Body of pancreas (tissue), 4 donors: ENCODE measurements around the gene S1PR5. TPM values are rescaled to one million over a fixed set of nuclear protein-coding genes. Genes with fewer than 3 reads are reported as not detected.
"Not testable (repeated sequence)": the region's sequence is repeated elsewhere in the genome, so short reads cannot be mapped to it uniquely, and the experiment has no call there.

Experiments used
- ATAC-seq: fragments of 150-250 bp; one replicate; pipeline ENCODE4 v1.9.1; 2016
- DNase-seq, 4 donors: peaks; one replicate each; pipeline ENCODE4 v3.0.0-alpha.2; 2019
- H3K27ac ChIP-seq, 4 donors: fragments of 200-600 bp; sonication (generic); 1 replicate in 3 of 4; 2 replicates in 1 of 4; pipeline versions ENCODE4 v1.5.1 to v1.6.1; 2016 to 2019; ENCODE audit warnings: mild to moderate bottlenecking in 1 of 4, mixed read lengths in 1 of 4, moderate library complexity in 1 of 4
- H3K27me3 ChIP-seq, 2 donors: fragments of 200-600 bp; sonication (generic); one replicate each; pipeline ENCODE4 v1.6.0; 2016; ENCODE audit warnings: mild to moderate bottlenecking in 1 of 2
- H3K36me3 ChIP-seq, 2 donors: fragments of 200-600 bp; sonication (generic); replicated peaks in 1 of 2; 2 replicates each; pipeline ENCODE4 v1.5.1; 2016; ENCODE audit warnings: low read depth in 2 of 2; ENCODE audit not compliant: insufficient read depth in 1 of 2
- H3K4me1 ChIP-seq: fragments of 200-600 bp; sonication (generic); one replicate; pipeline ENCODE4 v1.6.0; 2016
- H3K4me3 ChIP-seq, 2 donors: fragments of 200-600 bp; sonication (generic); 1 replicate in 1 of 2; 2 replicates in 1 of 2; pipeline ENCODE4 v1.5.1; 2016 to 2019
- H3K9me3 ChIP-seq, 3 donors: fragments of 200-600 bp; sonication (generic); 1 replicate in 2 of 3; 2 replicates in 1 of 3; pipeline ENCODE4 v1.5.1; 2016
- CTCF ChIP-seq, 7 experiments: fragments of 450-650 bp in 4 of 7; fragments of 200-600 bp in 3 of 7; sonication (generic) in 3 of 7; IDR thresholded peaks; one replicate each; pipeline ENCODE4 v1.5.1; 2016 to 2019; ENCODE audit warnings: antibody characterized with exemption in 7 of 7
- POLR2A ChIP-seq, 3 donors: fragments of 450-650 bp; IDR thresholded peaks; one replicate each; pipeline ENCODE4 v1.6.1; 2016; ENCODE audit warnings: antibody characterized with exemption in 3 of 3, mild to moderate bottlenecking in 2 of 3
- WGBS, 2 donors: methylation state at CpG; one replicate each; pipeline ENCODE4 v1.1.5; 2017; 5-methylcytosine and 5-hydroxymethylcytosine counted together
- intact Hi-C: fragments of 100-400 bp; cut with DNase I; formaldehyde crosslinking; loops from one replicate; pipeline ENCODE4 v1.15.1; 2023
- total RNA-seq, 2 donors: library from RNA; depleted of rRNA; stranded (reverse); fragments of >200 nt; gene quantifications; one replicate each; pipeline ENCODE4 v1.1.0, GENCODE V29; 2016

Gene S1PR5
- total RNA-seq, 2 donors from 2014 or later: 1.0 to 1.6 TPM

DNA sequence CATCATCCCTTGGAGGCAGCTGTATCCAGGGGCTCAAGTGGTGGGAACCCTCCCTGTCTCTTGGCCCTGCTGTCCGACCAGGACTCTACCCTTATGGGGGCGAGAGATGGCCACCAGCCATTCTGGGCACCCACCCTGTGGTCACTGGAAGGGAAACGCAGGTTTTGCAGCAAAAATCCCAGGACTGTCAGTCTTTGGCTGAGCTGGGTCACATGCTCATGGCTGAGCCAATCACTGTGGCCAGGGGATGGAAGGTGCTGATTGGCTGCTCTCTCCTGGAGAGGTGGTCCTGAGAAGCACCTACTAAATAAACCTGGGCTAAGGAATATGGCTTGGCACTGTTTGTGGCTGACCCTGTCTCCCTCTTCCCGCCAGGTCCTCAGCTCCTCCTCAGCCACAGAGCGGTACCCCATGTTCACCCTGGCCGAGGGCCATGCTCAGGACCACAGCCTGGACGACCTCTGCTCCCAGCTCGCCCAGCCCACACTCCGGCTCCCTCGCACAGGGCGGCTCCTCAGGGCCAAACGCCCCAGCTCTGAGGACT is 35.3 kb upstream of the S1PR5 start:
- TF ChIP-seq POLR2A (IDR thresholded peaks at IDR 0.05): no peak
- TF ChIP-seq CTCF (IDR thresholded peaks at IDR 0.05): no peak
- H3K4me1 ChIP-seq: no peaks in the 10 kb centered on the region
- H3K36me3 ChIP-seq: peaks cover 0 to 21% of the 10 kb centered on the region in 2 donors
- H3K4me3 ChIP-seq: no peak overlapping the region
- H3K27me3 ChIP-seq: no peaks in the 10 kb centered on the region
- ATAC-seq: no peak
- no peaks in the 10 kb centered on the region for H3K9me3 ChIP-seq
- no peak overlapping the region for H3K27ac ChIP-seq
- WGBS, 2 donors: 85 to 90% methylated on average over 9 to 12 of the region's 12 CpGs
- no peak for DNase-seq
- intact Hi-C loops: no loop called here

- peak; percentile 40 to 62 (median 56) for DNase-seq
- TF ChIP-seq POLR2A (IDR thresholded peaks at IDR 0.05) (no peak), CTCF (IDR thresholded peaks at IDR 0.05) (peak in 4 of 7 experiments; percentile 28 to 54 (median 42))
These were observed 34.6 kb upstream of the S1PR5 start for GRCh38 chr19:10551698-10552301.

DNA sequence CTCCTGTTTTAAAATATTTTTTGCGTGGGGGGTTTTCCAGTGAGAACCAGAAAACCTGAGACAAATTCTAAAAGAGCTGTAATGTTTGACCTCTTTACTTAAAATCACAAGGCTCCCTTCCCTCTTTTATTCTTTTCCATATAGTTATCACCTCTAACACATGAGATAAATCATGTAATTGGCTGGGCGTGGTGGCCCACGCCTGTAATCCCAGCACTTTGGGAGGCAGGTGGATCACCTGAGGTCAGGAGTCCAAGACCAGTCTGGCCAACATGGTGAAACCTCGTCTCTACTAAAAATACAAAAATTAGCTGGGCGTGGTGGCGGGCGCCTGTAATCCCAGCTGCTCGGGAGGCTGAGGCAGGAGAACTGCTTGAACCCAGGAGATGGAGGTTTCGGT is 33.8 kb upstream of the S1PR5 start:
- ATAC-seq, H3K9me3 ChIP-seq, intact Hi-C loops, H3K27ac ChIP-seq, H3K4me1 ChIP-seq, DNase-seq, H3K27me3 ChIP-seq, H3K4me3 ChIP-seq: not testable (repeated sequence)
- peaks cover 0 to 25% of the 10 kb centered on the region in 2 donors for H3K36me3 ChIP-seq
- WGBS, 2 donors: 88 to 93% methylated on average over 6 to 9 of the region's 9 CpGs

More at GRCh38 chr19:10551698-10552301, 34.6 kb upstream of the S1PR5 start:
- Histone ChIP-seq H3K27ac (no peak overlapping the region), H3K9me3 (no peaks in the 10 kb centered on the region), H3K4me1 (no peaks in the 10 kb centered on the region), H3K4me3 (no peak overlapping the region), H3K27me3 (no peaks in the 10 kb centered on the region), H3K36me3 (peaks cover 0 to 23% of the 10 kb centered on the region in 2 donors)
- 85 to 90% methylated on average over 5 to 12 of the region's 12 CpGs for WGBS, 2 donors
- no peak for ATAC-seq
- intact Hi-C loops: no loop called here

DNA sequence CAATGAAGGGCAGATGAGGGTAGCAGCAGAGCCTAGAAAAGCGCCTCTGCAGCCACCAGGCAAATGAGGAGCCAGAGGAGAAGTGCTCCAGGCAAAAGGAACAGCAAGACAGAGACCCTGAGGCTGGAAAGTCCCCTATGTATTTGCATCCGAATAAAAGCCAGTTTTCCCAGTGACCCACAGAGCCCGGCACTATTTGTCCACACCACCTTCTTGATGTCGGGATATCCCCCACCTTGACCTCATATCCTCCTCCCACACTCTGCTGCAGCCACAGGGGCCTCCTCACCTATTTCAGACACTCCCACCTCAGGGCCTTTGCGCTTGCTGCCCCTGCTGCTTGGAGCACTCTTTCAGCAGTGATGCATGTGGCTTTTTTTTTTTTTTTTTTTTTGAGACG is 33.1 kb upstream of the S1PR5 start:
- intact Hi-C loops: no loop called here
- Histone ChIP-seq H3K4me1 (peaks cover 6% of the 10 kb centered on the region), H3K9me3 (no peaks in the 10 kb centered on the region), H3K27me3 (no peaks in the 10 kb centered on the region), H3K4me3 (no peak overlapping the region), H3K27ac (no peak overlapping the region), H3K36me3 (peaks cover 0 to 23% of the 10 kb centered on the region in 2 donors)
- no peak for DNase-seq
- no peak for ATAC-seq
- WGBS, 2 donors: 78 to 92% methylated on average over 6 of the region's 6 CpGs
- no peak for TF ChIP-seq POLR2A (IDR thresholded peaks at IDR 0.05)

- WGBS, 2 donors: 91 to 100% methylated on average over 6 to 7 of the region's 7 CpGs
- H3K4me1 ChIP-seq: peaks cover 12% of the 10 kb centered on the region
- H3K4me3 ChIP-seq: no peak overlapping the region
- peaks cover 0 to 23% of the 10 kb centered on the region in 2 donors for H3K36me3 ChIP-seq
- DNase-seq (no peak), ATAC-seq (no peak)
- H3K27ac ChIP-seq: no peak overlapping the region
- intact Hi-C loops: no loop called here
- TF ChIP-seq CTCF (IDR thresholded peaks at IDR 0.05): no peak
- no peak for TF ChIP-seq POLR2A (IDR thresholded peaks at IDR 0.05)
- no peaks in the 10 kb centered on the region for H3K27me3 ChIP-seq
- no peaks in the 10 kb centered on the region for H3K9me3 ChIP-seq
These were observed 32.5 kb upstream of the S1PR5 start for GRCh38 chr19:10549733-10550132.
